Vagina (tissue), 2 donors: ENCODE results near the gene AREG.

Experiments
- POLR2A ChIP-seq, 2 donors: fragments of 450-650 bp; IDR thresholded peaks; one replicate each; pipeline ENCODE4 v1.6.1; 2017; ENCODE audit warnings: antibody characterized with exemption in 2 of 2, mild to moderate bottlenecking in 2 of 2, moderate library complexity in 2 of 2
- POLR2AphosphoS5 ChIP-seq, 2 donors: sonication (generic); formaldehyde crosslinking; IDR thresholded peaks; one replicate each; pipeline ENCODE4 v1.9.0; 2017; ENCODE audit warnings: antibody characterized with exemption in 2 of 2, mild to moderate bottlenecking in 2 of 2, low read depth in 1 of 2; ENCODE audit not compliant: insufficient read depth in 1 of 2
- TF ChIP-seq, protein P1 (sequence below), 3 experiments: fragments of 450-650 bp in 2 of 3; fragments of 200-600 bp in 1 of 3; sonication (generic) in 1 of 3; IDR thresholded peaks; one replicate each; pipeline ENCODE4 v1.5.1; 2017 to 2019; ENCODE audit warnings: antibody characterized with exemption in 3 of 3, mild to moderate bottlenecking in 2 of 3, moderate library complexity in 2 of 3

DNA sequence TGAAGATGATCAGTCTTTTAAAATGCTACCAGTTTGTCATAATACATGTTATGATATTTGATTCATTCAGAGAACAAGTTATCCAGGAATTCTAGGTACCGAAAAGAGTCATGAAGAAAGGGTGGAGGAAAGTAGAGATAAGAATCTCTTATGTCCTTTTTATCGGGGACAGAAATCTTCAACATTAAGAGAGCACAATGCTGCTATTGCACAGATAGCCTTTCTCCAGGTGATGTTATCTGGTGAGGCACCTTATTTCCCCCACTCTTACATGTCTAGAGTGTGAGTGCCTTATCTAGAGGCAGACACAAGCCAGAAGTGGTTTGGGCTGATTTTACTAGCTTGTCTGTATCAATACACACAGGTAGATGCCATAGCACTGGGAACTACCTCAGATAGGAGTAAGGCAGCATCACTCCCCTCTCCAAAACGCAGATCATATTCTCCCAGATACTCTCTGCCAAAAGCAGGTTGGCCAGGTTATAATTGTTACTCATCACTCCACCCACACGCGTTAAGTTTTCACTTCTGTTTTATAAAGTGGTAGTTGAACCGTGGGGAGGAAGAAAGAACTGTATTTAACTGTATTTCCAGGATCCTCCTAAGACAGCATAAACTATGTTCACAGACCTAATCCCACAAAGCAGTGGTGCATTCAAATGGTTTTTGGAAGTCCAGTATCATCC, 38.4 kb downstream of the AREG start:
- TF ChIP-seq POLR2A (IDR thresholded peaks at IDR 0.05) (no peak), POLR2AphosphoS5 (IDR thresholded peaks at IDR 0.05; ENCODE audit: insufficient read depth in 1 of 2, low read depth in 1 of 2) (no peak)
- TF ChIP-seq, protein P1, sequence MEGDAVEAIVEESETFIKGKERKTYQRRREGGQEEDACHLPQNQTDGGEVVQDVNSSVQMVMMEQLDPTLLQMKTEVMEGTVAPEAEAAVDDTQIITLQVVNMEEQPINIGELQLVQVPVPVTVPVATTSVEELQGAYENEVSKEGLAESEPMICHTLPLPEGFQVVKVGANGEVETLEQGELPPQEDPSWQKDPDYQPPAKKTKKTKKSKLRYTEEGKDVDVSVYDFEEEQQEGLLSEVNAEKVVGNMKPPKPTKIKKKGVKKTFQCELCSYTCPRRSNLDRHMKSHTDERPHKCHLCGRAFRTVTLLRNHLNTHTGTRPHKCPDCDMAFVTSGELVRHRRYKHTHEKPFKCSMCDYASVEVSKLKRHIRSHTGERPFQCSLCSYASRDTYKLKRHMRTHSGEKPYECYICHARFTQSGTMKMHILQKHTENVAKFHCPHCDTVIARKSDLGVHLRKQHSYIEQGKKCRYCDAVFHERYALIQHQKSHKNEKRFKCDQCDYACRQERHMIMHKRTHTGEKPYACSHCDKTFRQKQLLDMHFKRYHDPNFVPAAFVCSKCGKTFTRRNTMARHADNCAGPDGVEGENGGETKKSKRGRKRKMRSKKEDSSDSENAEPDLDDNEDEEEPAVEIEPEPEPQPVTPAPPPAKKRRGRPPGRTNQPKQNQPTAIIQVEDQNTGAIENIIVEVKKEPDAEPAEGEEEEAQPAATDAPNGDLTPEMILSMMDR (IDR thresholded peaks at IDR 0.05): no peak
